Measurements from ENCODE around the gene CCDC116.

GRCh38 chr22:21636629-21637218 lies 4.2 kb downstream of the CCDC116 start:
- no peak for TF ChIP-seq POLR2A (IDR thresholded peaks at IDR 0.05)
- no peak for TF ChIP-seq CTCF (IDR thresholded peaks at IDR 0.05)
